Measurements from ENCODE around the gene DUSP10. TPM values are rescaled to one million over a fixed set of nuclear protein-coding genes. Genes with fewer than 3 reads are reported as not detected.
A peak's percentile ranks its signal among the peaks of the same experiment; 100 is the strongest.

The DUSP10 gene
- total RNA-seq, 1 donor from 2014 or later, result 2.6 TPM

- Histone ChIP-seq H3K4me3 (no peak overlapping the region), H3K27me3 (no peaks in the 10 kb centered on the region), H3K79me2 (ENCODE audit: low read depth) (no peaks in the 10 kb centered on the region), H3K36me3 (no peaks in the 10 kb centered on the region), H3K4me2 (peak overlapping the region; percentile 44), H4K20me1 (ENCODE audit: low read depth) (no peaks in the 10 kb centered on the region), H3F3A (ENCODE audit: low read depth) (no peaks in the 10 kb centered on the region), H3K9me3 (ENCODE audit: low read depth) (no peaks in the 10 kb centered on the region), H3K9ac (no peak overlapping the region), H2AFZ (replicated peaks) (no peak overlapping the region), H3K27ac (no peak overlapping the region), H3K4me1 (peaks cover 16% of the 10 kb centered on the region)
- no peak for DNase-seq (ENCODE audit: low spot score)
- H3K27me3 Mint-ChIP-seq (ENCODE audit: insufficient read depth, low read depth), result no peaks in the 10 kb centered on the region
- H3K9me3 Mint-ChIP-seq, result no peaks in the 10 kb centered on the region
- TF ChIP-seq EZH2 (IDR thresholded peaks at IDR 0.05) (no peak), EZH2phosphoT487 (IDR thresholded peaks at IDR 0.05) (no peak), CTCF (IDR thresholded peaks at IDR 0.05) (no peak)
- no peak overlapping the region for H3K27ac Mint-ChIP-seq
- H3K4me3 Mint-ChIP-seq, result no peak overlapping the region
- peaks cover 2% of the 10 kb centered on the region for H3K36me3 Mint-ChIP-seq
- peaks cover 19% of the 10 kb centered on the region for H3K4me1 Mint-ChIP-seq
Observed at GRCh38 chr1:221708076-221708571, 33.8 kb downstream of the DUSP10 start.

GRCh38 chr1:221706876-221707582 is 34.9 kb downstream of the DUSP10 start:
- Histone ChIP-seq H3K27me3 (no peaks in the 10 kb centered on the region), H2AFZ (replicated peaks) (no peak overlapping the region), H3F3A (ENCODE audit: low read depth) (no peaks in the 10 kb centered on the region), H3K9ac (no peak overlapping the region), H4K20me1 (ENCODE audit: low read depth) (no peaks in the 10 kb centered on the region), H3K9me3 (ENCODE audit: low read depth) (no peaks in the 10 kb centered on the region), H3K27ac (no peak overlapping the region), H3K79me2 (ENCODE audit: low read depth) (no peaks in the 10 kb centered on the region), H3K4me3 (no peak overlapping the region), H3K4me2 (no peak overlapping the region), H3K4me1 (peaks cover 16% of the 10 kb centered on the region), H3K36me3 (no peaks in the 10 kb centered on the region)
- H3K36me3 Mint-ChIP-seq, result peaks cover 5% of the 10 kb centered on the region
- H3K4me3 Mint-ChIP-seq, result no peak overlapping the region
- H3K4me1 Mint-ChIP-seq, result peaks cover 16% of the 10 kb centered on the region
- TF ChIP-seq EZH2phosphoT487 (IDR thresholded peaks at IDR 0.05) (no peak), EZH2 (IDR thresholded peaks at IDR 0.05) (no peak), CTCF (IDR thresholded peaks at IDR 0.05) (no peak)
- no peaks in the 10 kb centered on the region for H3K27me3 Mint-ChIP-seq (ENCODE audit: insufficient read depth, low read depth)
- no peak for DNase-seq (ENCODE audit: low spot score)
- H3K9me3 Mint-ChIP-seq, result no peaks in the 10 kb centered on the region
- no peak overlapping the region for H3K27ac Mint-ChIP-seq

GRCh38 chr1:221706191-221706590 is 35.7 kb downstream of the DUSP10 start:
- Mint-ChIP-seq H3K27ac (no peak overlapping the region), H3K4me3 (no peak overlapping the region), H3K36me3 (peaks cover 5% of the 10 kb centered on the region), H3K9me3 (no peaks in the 10 kb centered on the region), H3K27me3 (ENCODE audit: insufficient read depth, low read depth) (no peaks in the 10 kb centered on the region), H3K4me1 (peaks cover 18% of the 10 kb centered on the region)
- no peaks in the 10 kb centered on the region for H4K20me1 ChIP-seq (ENCODE audit: low read depth)
- no peak overlapping the region for H3K9ac ChIP-seq
- no peak overlapping the region for H3K27ac ChIP-seq
- TF ChIP-seq EZH2phosphoT487 (IDR thresholded peaks at IDR 0.05) (no peak), CTCF (IDR thresholded peaks at IDR 0.05) (no peak), EZH2 (IDR thresholded peaks at IDR 0.05) (no peak)
- DNase-seq (ENCODE audit: low spot score), result no peak
- H3K4me3 ChIP-seq, result no peak overlapping the region
- no peaks in the 10 kb centered on the region for H3K9me3 ChIP-seq (ENCODE audit: low read depth)
- H3F3A ChIP-seq (ENCODE audit: low read depth), result no peaks in the 10 kb centered on the region
- no peak overlapping the region for H3K4me2 ChIP-seq
- H3K4me1 ChIP-seq, result peaks cover 24% of the 10 kb centered on the region
- no peaks in the 10 kb centered on the region for H3K79me2 ChIP-seq (ENCODE audit: low read depth)
- H3K27me3 ChIP-seq, result no peaks in the 10 kb centered on the region
- no peaks in the 10 kb centered on the region for H3K36me3 ChIP-seq
- H2AFZ ChIP-seq (replicated peaks), result no peak overlapping the region

Measured in neural progenitor cell (in vitro differentiated cells).